K562 (cell line): ENCODE data around the gene CDKN1C. TPM values are rescaled to one million over a fixed set of nuclear protein-coding genes. Genes with fewer than 3 reads are reported as not detected.

Source experiments
- BCL6 ChIP-seq: fragments of 250-450 bp; sonication (Bioruptor Pico); IDR thresholded peaks from 2 replicates; pipeline ENCODE4 v1.4.0; 2020
- BRCA1 ChIP-seq, 2 experiments: fragments of 450-650 bp in 1 of 2; sonication (generic) in 1 of 2; formaldehyde crosslinking in 1 of 2; IDR thresholded peaks; 2 replicates each; pipeline versions ENCODE4 v1.5.0 to v1.6.1; 2017 to 2020; ENCODE audit warnings: mild to moderate bottlenecking in 1 of 2, missing genetic modification reagents in 1 of 2
- CBX8 ChIP-seq: fragments of 200-600 bp; sonication (generic); IDR thresholded peaks from 2 replicates; pipeline ENCODE4 v1.6.1; 2012; ENCODE audit warnings: borderline replicate concordance, mixed run types, low read depth, mild to moderate bottlenecking, moderate library complexity, mixed read lengths, low read length, control low read depth, inconsistent platforms; ENCODE audit not compliant: poor library complexity, severe bottlenecking; ENCODE audit errors: extremely low read depth
- E2F8 ChIP-seq: fragments of 450-650 bp; IDR thresholded peaks from 2 replicates; pipeline ENCODE4 v1.7.1; 2018; ENCODE audit warnings: mild to moderate bottlenecking, low read depth; ENCODE audit not compliant: partially characterized antibody
- HNRNPL ChIP-seq: fragments of 200-400 bp; formaldehyde crosslinking; IDR thresholded peaks from 2 replicates; pipeline ENCODE4 v1.6.1; 2017; ENCODE audit warnings: low read depth, mild to moderate bottlenecking, low read length
- HOXB6 ChIP-seq: fragments of 250-450 bp; sonication (Bioruptor Pico); IDR thresholded peaks from 2 replicates; pipeline ENCODE4 v1.5.1; 2022; ENCODE audit warnings: mild to moderate bottlenecking, borderline replicate concordance
- ILF3 ChIP-seq: fragments of 450-650 bp; IDR thresholded peaks from 2 replicates; pipeline ENCODE4 v1.6.1; 2018; ENCODE audit warnings: antibody characterized with exemption, mild to moderate bottlenecking, moderate library complexity, borderline replicate concordance
- KAT7 ChIP-seq: sonication (generic); formaldehyde crosslinking; IDR thresholded peaks from 2 replicates; pipeline ENCODE4 v1.8.0; 2022; ENCODE audit warnings: missing genetic modification reagents, mild to moderate bottlenecking, borderline replicate concordance
- MAFK ChIP-seq: IDR thresholded peaks from 2 replicates; pipeline ENCODE4 v1.6.1; 2011; ENCODE audit warnings: low read length, improper control_type of control experiment
- NELFE ChIP-seq: IDR thresholded peaks from 2 replicates; pipeline ENCODE4 v1.6.1; 2011; ENCODE audit warnings: mild to moderate bottlenecking; ENCODE audit not compliant: insufficient read depth, insufficient read length
- POLR2G ChIP-seq: fragments of 200-400 bp; formaldehyde crosslinking; IDR thresholded peaks from 2 replicates; pipeline ENCODE4 v1.6.1; 2017; ENCODE audit warnings: low read depth, mild to moderate bottlenecking, antibody characterized with exemption, low read length, moderate library complexity
- RBM15 ChIP-seq: fragments of 200-400 bp; formaldehyde crosslinking; IDR thresholded peaks from 2 replicates; pipeline ENCODE4 v1.6.1; 2018; ENCODE audit warnings: mild to moderate bottlenecking, low read length, moderate library complexity; ENCODE audit not compliant: insufficient read depth
- STAT5A ChIP-seq: IDR thresholded peaks from 2 replicates; pipeline ENCODE4 v1.6.1; 2012; ENCODE audit warnings: low read length, inconsistent platforms, borderline replicate concordance
- TBL1XR1 ChIP-seq, 2 experiments: IDR thresholded peaks; 2 replicates each; pipeline ENCODE4 v1.6.1; 2012; ENCODE audit warnings: improper control_type of control experiment in 2 of 2, low read length in 2 of 2, mild to moderate bottlenecking in 1 of 2
- ZFP36 ChIP-seq: fragments of 150-350 bp; IDR thresholded peaks from 2 replicates; pipeline ENCODE4 v1.6.1; 2018; ENCODE audit warnings: low read length, low read depth; ENCODE audit not compliant: partially characterized antibody
- ZFX ChIP-seq: sonication (generic); formaldehyde crosslinking; IDR thresholded peaks from 2 replicates; pipeline ENCODE4 v1.8.0; 2022; ENCODE audit warnings: mild to moderate bottlenecking, missing genetic modification reagents, moderate library complexity
- ZNF140 ChIP-seq: fragments of 250-450 bp; sonication (Bioruptor Pico); IDR thresholded peaks from 2 replicates; pipeline ENCODE4 v1.8.0; 2021; ENCODE audit warnings: moderate library complexity, mild to moderate bottlenecking, inconsistent platforms
- ZNF316 ChIP-seq: fragments of 450-650 bp; IDR thresholded peaks from 2 replicates; pipeline ENCODE4 v1.6.1; 2016
- ZNF512 ChIP-seq: IDR thresholded peaks from 2 replicates; pipeline ENCODE4 v1.6.1; 2016; ENCODE audit warnings: missing genetic modification characterization, missing compliant biosample characterization
- polyA plus RNA-seq, 8 experiments: library from polyadenylated mRNA; depleted of rRNA in 4 of 8; stranded (reverse) in 5 of 8; unstranded in 3 of 8; fragments of >200 nt; fragmentation: Nextera tagmentation in 2 of 8; fragmentation: Illumina TruSeq in 1 of 8; extraction: Ambion mirVana in 2 of 8; extraction: Trizol in 1 of 8; gene quantifications; 2 replicates each; pipeline versions ENCODE4 v1.2.1 to v1.2.3, GENCODE V29; 2011 to 2014; ENCODE audit warnings: inconsistent platforms in 1 of 8, missing spikeins in 1 of 8
- total RNA-seq, 7 experiments: library from RNA; depleted of rRNA in 6 of 7; stranded (reverse); fragments of >200 nt in 6 of 7; fragmentation: Illumina TruSeq in 2 of 7; extraction: Trizol in 2 of 7; gene quantifications; 2 replicates each; pipeline versions ENCODE4 v1.2.1 to v1.2.3, GENCODE V29; 2011 to 2021; ENCODE audit warnings: low replicate concordance in 1 of 7

The CDKN1C gene
- total and polyA plus RNA-seq, 9 of the 15 experiments (the other 6 are each of a cell fraction or from before 2014, with no cell fraction given), result 2.8 to 21.1 (median 9.3) TPM

- peak; percentile 76 for TF ChIP-seq E2F8
- no peak for TF ChIP-seq ZFP36
- TF ChIP-seq ZNF316, result no peak
- no peak for TF ChIP-seq BCL6 (CRISPR knock-in tag)
- TF ChIP-seq RBM15, result no peak
- TF ChIP-seq ZNF512 (tag), result no peak
- peak; percentile 32; the same call in 1 of the 2 replicates for TF ChIP-seq HNRNPL
- TF ChIP-seq ZNF140 (CRISPR knock-in tag), result no peak
- TF ChIP-seq STAT5A, result no peak
- TF ChIP-seq CBX8, result no peak
- TF ChIP-seq HOXB6, result no peak
- no peak for TF ChIP-seq ILF3
- TF ChIP-seq ZFX (CRISPR knock-in tag), result peak; percentile 83
- no peak for TF ChIP-seq TBL1XR1 (IDR thresholded peaks at IDR 0.05; ENCODE audit: low read length in 2 of 2)
- peak; percentile 78 for TF ChIP-seq POLR2G
- no peak for TF ChIP-seq NELFE
- TF ChIP-seq MAFK, result no peak
- no peak for TF ChIP-seq BRCA1 (IDR thresholded peaks at IDR 0.05)
- TF ChIP-seq BRCA1 (CRISPR knock-in tag; IDR thresholded peaks at IDR 0.05), result no peak
- TF ChIP-seq KAT7 (CRISPR knock-in tag), result 0 out of 2 replicates have a peak, but pooled peaks have one; percentile 50
These were observed 6.8 kb upstream of the CDKN1C start (continued) for GRCh38 chr11:2892215-2892966.
